Mesodermal cell (in vitro differentiated cells): ENCODE data around the gene TIMP4.

Experiments
- H3K27ac ChIP-seq: 2 replicates; pipeline ENCODE4 v1.7.0; 2013; ENCODE audit warnings: mild to moderate bottlenecking, low read depth, low read length, moderate library complexity; ENCODE audit not compliant: severe bottlenecking
- H3K36me3 ChIP-seq: 2 replicates; pipeline ENCODE4 v1.7.1; 2013; ENCODE audit warnings: mild to moderate bottlenecking, low read length, moderate library complexity; ENCODE audit not compliant: control insufficient read depth, insufficient read depth
- H3K4me1 ChIP-seq: one replicate; pipeline ENCODE4 v1.7.1; 2013; ENCODE audit warnings: mild to moderate bottlenecking, low read length; ENCODE audit not compliant: insufficient read depth, control insufficient read depth, poor library complexity, severe bottlenecking
- H3K4me3 ChIP-seq: 2 replicates; pipeline ENCODE4 v1.7.0; 2013; ENCODE audit warnings: low read length, control low read depth, mild to moderate bottlenecking; ENCODE audit not compliant: insufficient read depth, poor library complexity, severe bottlenecking; ENCODE audit errors: extremely low read depth
- H3K9me3 ChIP-seq: 2 replicates; pipeline ENCODE4 v1.7.1; 2013; ENCODE audit warnings: mild to moderate bottlenecking, low read length, moderate library complexity; ENCODE audit not compliant: control insufficient read depth
- WGBS, 2 experiments: methylation state at CpG; one replicate each; pipeline ENCODE4 v1.1.5; 2013; ENCODE audit warnings: missing lambda C conversion rate in 2 of 2; ENCODE audit not compliant: insufficient coverage in 2 of 2; 5-methylcytosine and 5-hydroxymethylcytosine counted together

TIMP4 gene

GRCh38 chr3:12148183-12148940 lies 10.3 kb downstream of the TIMP4 start:
- Histone ChIP-seq H3K4me3 (no peak overlapping the region), H3K4me1 (peaks cover 3% of the 10 kb centered on the region), H3K27ac (no peak overlapping the region), H3K9me3 (no peaks in the 10 kb centered on the region), H3K36me3 (peaks cover 2% of the 10 kb centered on the region)
- 100% methylated on average over 2 to 4 of the region's 4 CpGs for WGBS, 2 experiments

GRCh38 chr3:12147049-12147780 lies 11.5 kb downstream of the TIMP4 start:
- no peak overlapping the region for H3K27ac ChIP-seq
- 95 to 97% methylated on average over 7 of the region's 9 CpGs for WGBS, 2 experiments
- H3K36me3 ChIP-seq = peaks cover 2% of the 10 kb centered on the region
- peaks cover 3% of the 10 kb centered on the region for H3K4me1 ChIP-seq
- no peak overlapping the region for H3K4me3 ChIP-seq
- no peaks in the 10 kb centered on the region for H3K9me3 ChIP-seq

- 97 to 100% methylated on average over 5 of the region's 6 CpGs for WGBS, 2 experiments
- Histone ChIP-seq H3K4me1 (no peaks in the 10 kb centered on the region), H3K4me3 (no peak overlapping the region), H3K27ac (no peak overlapping the region), H3K36me3 (no peaks in the 10 kb centered on the region), H3K9me3 (no peaks in the 10 kb centered on the region)
Observed at GRCh38 chr3:12143949-12144504, 14.7 kb downstream of the TIMP4 start.

GRCh38 chr3:12142476-12142875 lies 16.2 kb downstream of the TIMP4 start:
- 73 to 95% methylated on average over 4 of the region's 4 CpGs for WGBS, 2 experiments
- no peaks in the 10 kb centered on the region for H3K4me1 ChIP-seq
- H3K27ac ChIP-seq = no peak overlapping the region
- H3K9me3 ChIP-seq = no peaks in the 10 kb centered on the region
- no peak overlapping the region for H3K4me3 ChIP-seq
- no peaks in the 10 kb centered on the region for H3K36me3 ChIP-seq

GRCh38 chr3:12141350-12141749 lies 17.4 kb downstream of the TIMP4 start:
- no peaks in the 10 kb centered on the region for H3K36me3 ChIP-seq
- 89% methylated on average over 1 of the region's 1 CpG for WGBS, 2 experiments
- H3K4me3 ChIP-seq = no peak overlapping the region
- H3K4me1 ChIP-seq = no peaks in the 10 kb centered on the region
- H3K9me3 ChIP-seq = no peaks in the 10 kb centered on the region
- H3K27ac ChIP-seq = no peak overlapping the region

DNA sequence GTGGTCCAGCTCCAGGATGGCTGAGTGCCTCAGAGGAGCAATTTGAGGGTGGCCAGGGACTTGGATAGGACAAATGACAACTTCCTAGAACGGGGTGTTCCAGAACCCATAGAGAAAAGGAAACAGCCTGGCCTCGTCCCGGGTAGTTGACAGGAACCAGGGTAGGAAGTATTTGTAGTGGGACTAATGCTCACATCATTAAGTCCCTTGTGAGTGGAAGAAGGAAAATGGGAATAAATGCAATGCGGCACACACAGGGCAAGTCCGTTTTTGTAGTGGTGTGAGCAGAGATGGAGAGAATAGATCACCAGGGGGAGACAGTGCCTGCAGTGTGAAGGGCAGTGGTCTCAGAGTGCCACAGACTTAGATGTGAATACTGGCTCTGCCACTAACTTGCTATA lies 19.6 kb downstream of the TIMP4 start:
- Histone ChIP-seq H3K27ac (no peak overlapping the region), H3K9me3 (no peaks in the 10 kb centered on the region), H3K4me3 (no peak overlapping the region), H3K36me3 (no peaks in the 10 kb centered on the region), H3K4me1 (no peaks in the 10 kb centered on the region)
- whole genome bisulfite sequencing, 2 experiments = 71 to 72% methylated on average over 5 of the region's 5 CpGs

DNA sequence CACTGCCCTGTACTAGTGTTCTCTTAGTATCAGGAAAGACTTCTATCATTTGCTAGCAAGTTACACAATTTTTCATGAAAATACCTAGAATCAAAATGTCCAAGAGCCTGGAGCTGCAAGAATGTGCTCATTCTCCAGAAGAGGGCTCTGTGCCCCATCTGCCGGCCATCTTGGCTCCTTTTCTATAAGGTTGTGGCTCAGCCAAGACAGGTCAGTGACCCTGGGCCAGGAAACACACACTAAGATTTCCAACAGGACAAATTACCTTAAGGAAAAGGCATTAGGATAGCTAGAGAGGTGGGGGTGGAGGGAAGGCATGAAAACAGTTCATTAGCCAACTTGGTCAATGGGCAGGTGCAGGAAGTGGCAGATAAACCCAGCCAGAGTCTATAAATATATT lies 20.7 kb downstream of the TIMP4 start:
- Histone ChIP-seq H3K4me3 (no peak overlapping the region), H3K9me3 (no peaks in the 10 kb centered on the region), H3K4me1 (peaks cover 10% of the 10 kb centered on the region), H3K36me3 (no peaks in the 10 kb centered on the region), H3K27ac (no peak overlapping the region)
- 33% methylated on average over 1 of the region's 1 CpG; no CpG with 5 or more reads in 1 of the 2 experiments for WGBS, 2 experiments

DNA sequence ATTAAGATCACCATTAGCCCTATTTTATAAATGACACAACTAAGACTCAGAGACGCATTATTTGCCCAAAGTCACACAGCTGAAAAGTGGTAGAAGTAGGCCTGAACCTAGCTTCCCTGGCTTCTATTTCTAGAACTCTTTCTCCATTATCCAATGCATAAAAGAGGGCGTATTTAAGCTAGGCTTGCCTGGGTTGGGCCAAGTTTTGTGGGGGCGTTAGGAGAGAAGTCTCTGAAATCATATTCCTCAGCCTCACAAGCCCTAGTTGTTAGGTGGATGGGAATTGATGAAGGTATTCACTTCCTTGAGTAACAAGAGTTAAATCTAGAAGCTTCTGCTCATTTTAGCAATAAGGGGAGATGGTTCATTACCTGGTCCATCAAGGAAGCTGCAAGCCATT lies 22.3 kb downstream of the TIMP4 start:
- Histone ChIP-seq H3K4me3 (no peak overlapping the region), H3K4me1 (peaks cover 16% of the 10 kb centered on the region), H3K36me3 (no peaks in the 10 kb centered on the region), H3K27ac (no peak overlapping the region), H3K9me3 (no peaks in the 10 kb centered on the region)
- 86% methylated on average over 1 of the region's 3 CpGs; no CpG with 5 or more reads in 1 of the 2 experiments for WGBS, 2 experiments

GRCh38 chr3:12135029-12135657 lies 23.6 kb downstream of the TIMP4 start:
- Histone ChIP-seq H3K27ac (no peak overlapping the region), H3K9me3 (no peaks in the 10 kb centered on the region), H3K36me3 (no peaks in the 10 kb centered on the region), H3K4me3 (no peak overlapping the region), H3K4me1 (peaks cover 16% of the 10 kb centered on the region)
- no CpG with 5 or more reads among the region's 3 CpGs for WGBS, 2 experiments

DNA sequence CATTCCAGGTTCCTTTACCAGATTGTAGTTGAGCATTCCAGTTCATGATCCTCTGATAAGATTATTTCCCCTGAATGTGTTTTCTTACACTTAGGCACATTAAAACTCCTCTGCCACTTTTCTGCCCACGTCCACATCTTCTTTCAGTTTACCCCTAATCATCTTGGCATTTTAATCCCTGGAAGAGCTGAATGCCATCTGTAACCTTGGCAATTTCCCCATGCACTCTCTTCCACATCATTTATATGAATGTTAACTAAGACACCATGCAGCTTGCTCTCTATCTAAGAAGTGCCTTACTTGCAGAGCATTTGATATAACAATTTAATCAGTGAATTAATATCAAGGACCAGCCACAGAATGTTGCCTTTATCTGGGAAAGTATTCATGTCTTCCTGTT lies 25.8 kb downstream of the TIMP4 start:
- WGBS, 2 experiments = 67 to 86% methylated on average over 1 of the region's 1 CpG
- no peaks in the 10 kb centered on the region for H3K9me3 ChIP-seq
- H3K27ac ChIP-seq = no peak overlapping the region
- H3K36me3 ChIP-seq = no peaks in the 10 kb centered on the region
- H3K4me1 ChIP-seq = peaks cover 16% of the 10 kb centered on the region
- no peak overlapping the region for H3K4me3 ChIP-seq
